Measurements from ENCODE around the gene PDE3B.
A peak's percentile ranks its signal among the peaks of the same experiment; 100 is the strongest.

Gene PDE3B

GRCh38 chr11:14617241-14618027, 26.2 kb upstream of the PDE3B start:
- DNase-seq (ENCODE audit: extremely low read depth, low read depth), result no peak
- TF ChIP-seq, protein P1, sequence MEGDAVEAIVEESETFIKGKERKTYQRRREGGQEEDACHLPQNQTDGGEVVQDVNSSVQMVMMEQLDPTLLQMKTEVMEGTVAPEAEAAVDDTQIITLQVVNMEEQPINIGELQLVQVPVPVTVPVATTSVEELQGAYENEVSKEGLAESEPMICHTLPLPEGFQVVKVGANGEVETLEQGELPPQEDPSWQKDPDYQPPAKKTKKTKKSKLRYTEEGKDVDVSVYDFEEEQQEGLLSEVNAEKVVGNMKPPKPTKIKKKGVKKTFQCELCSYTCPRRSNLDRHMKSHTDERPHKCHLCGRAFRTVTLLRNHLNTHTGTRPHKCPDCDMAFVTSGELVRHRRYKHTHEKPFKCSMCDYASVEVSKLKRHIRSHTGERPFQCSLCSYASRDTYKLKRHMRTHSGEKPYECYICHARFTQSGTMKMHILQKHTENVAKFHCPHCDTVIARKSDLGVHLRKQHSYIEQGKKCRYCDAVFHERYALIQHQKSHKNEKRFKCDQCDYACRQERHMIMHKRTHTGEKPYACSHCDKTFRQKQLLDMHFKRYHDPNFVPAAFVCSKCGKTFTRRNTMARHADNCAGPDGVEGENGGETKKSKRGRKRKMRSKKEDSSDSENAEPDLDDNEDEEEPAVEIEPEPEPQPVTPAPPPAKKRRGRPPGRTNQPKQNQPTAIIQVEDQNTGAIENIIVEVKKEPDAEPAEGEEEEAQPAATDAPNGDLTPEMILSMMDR (IDR thresholded peaks at IDR 0.05; ENCODE audit: low read depth, low read length), result no peak

DNA sequence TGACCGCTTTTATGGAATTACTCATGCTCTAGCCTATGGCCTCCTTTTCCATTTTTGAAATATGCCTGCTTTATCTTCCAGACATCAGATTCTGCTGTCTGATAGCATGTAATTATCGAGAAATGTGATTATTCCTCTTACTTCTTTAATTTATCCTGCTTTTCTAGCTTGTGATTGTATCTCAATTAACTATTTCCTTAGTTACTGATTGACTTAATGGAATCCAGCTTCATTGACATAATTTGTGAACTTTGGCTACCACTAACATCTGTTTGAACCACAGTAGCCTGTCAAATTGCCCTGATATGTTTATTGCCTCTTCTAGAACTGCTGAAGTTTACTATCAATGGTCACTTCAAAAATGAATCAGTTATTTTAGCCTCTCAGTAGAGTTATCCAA, 25.5 kb upstream of the PDE3B start:
- TF ChIP-seq, protein P1 (IDR thresholded peaks at IDR 0.05; ENCODE audit: low read depth, low read length), result no peak
- no peak for DNase-seq (ENCODE audit: extremely low read depth, low read depth)

GRCh38 chr11:14619603-14620531, 23.7 kb upstream of the PDE3B start:
- TF ChIP-seq, protein P1 (IDR thresholded peaks at IDR 0.05; ENCODE audit: low read depth, low read length), result no peak
- peak; percentile 24 for DNase-seq (ENCODE audit: extremely low read depth, low read depth)

DNA sequence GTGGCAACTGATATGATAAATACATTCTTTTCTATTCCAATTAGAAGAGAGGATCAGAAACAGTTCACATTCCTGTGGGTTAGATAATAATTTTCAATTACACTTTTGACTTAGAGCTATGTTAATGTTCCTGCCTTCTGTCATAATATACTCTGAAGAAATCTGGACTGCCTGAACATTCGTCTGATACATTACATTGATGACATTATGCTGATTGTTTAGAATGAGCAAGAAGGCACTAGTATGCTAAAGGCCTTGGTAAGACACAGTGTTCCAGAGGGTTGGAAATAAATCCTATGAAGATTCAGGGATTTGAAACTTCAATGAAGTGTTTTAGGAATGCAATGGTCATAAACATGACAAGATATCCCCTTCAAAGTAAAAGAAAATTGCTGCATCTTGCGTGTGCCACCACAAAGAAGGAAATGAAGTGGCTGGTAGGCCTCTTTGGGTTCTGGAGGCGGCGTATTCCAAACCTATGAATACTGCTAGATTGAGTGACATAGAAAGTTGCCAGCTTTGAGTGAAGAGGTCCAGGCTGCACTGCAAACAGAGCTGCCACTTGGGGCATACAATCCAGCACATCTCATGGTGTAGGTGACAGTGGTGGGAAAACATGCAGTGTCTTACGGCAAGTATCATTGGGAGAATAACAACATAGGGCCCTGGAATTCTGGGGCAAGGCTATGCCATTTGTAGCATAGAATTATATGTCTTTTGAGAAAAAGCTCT, 21.2 kb upstream of the PDE3B start:
- no peak for DNase-seq (ENCODE audit: extremely low read depth, low read depth)
- TF ChIP-seq, protein P1 (IDR thresholded peaks at IDR 0.05; ENCODE audit: low read depth, low read length), result no peak

DNA sequence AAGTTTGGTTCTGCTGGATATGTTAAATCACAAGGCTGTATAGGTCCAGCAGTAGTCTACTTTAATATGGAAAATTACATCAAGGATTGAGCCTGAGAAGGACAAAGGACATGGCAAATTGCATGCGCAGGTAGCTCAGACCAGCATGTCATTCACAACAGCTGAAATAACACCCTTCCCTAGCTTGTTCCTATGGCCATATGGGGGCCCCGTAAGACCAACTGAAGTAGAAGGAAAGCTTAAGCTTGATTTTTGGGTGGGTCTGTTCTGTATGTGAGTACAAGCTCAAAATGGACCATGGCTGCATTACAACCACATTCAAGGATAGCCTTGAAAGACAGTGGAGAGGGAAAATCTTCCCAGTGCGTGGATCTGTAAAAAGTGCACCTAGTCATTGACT, 20.6 kb upstream of the PDE3B start:
- TF ChIP-seq, protein P1 (IDR thresholded peaks at IDR 0.05; ENCODE audit: low read depth, low read length), result no peak

DNA sequence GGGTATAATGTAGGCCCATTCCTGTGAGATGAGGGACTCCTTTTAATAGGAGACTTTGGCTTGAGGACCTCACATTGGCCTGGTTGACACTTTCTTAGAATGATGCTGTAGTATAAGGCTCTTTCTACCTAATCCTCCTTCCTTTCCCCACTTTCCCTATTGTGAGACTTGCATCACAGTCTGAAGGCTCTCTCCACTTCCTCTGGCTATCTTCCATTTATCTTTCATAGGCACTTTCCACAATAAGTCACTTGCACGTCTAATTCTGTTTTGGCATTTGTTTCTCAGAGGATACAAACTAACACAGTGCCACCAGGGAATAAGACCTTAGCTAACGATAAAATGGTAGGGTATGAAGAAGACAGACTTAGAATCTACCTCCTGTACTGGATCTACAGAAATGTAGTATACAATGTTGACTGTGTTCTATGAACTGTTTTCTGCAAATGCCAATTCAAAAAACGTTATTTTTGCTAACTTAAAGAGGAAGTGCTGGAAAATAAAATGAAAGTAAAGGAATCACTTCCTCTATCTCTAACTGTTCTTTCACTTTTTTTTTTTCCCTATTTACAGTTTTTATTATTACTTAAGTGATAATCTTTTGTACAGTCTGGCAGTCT, 17.9 kb upstream of the PDE3B start:
- DNase-seq (ENCODE audit: extremely low read depth, low read depth), result no peak
- TF ChIP-seq, protein P1 (IDR thresholded peaks at IDR 0.05; ENCODE audit: low read depth, low read length), result no peak

More for the DNA sequence above, 20.6 kb upstream of the PDE3B start:
- DNase-seq (ENCODE audit: extremely low read depth, low read depth), result no peak
